K562 (cell line): ENCODE results near the gene SRPRA. TPM values are rescaled to one million over a fixed set of nuclear protein-coding genes. Genes with fewer than 3 reads are reported as not detected.

Experiments
- FOS ChIP-seq: IDR thresholded peaks from 3 replicates; pipeline ENCODE4 v1.6.1; 2011; ENCODE audit not compliant: insufficient read length; ENCODE audit errors: extremely low read depth
- HMG20B ChIP-seq: fragments of 250-450 bp; sonication (Bioruptor Pico); IDR thresholded peaks from 2 replicates; pipeline ENCODE4 v1.5.0; 2021; ENCODE audit warnings: mild to moderate bottlenecking
- POLR3A ChIP-seq: IDR thresholded peaks from 2 replicates; pipeline ENCODE4 v1.6.1; 2011; ENCODE audit warnings: borderline replicate concordance, mild to moderate bottlenecking, moderate library complexity; ENCODE audit not compliant: insufficient read length, insufficient read depth; ENCODE audit errors: extremely low read depth
- polyA plus RNA-seq, 8 experiments: library from polyadenylated mRNA; depleted of rRNA in 4 of 8; stranded (reverse) in 5 of 8; unstranded in 3 of 8; fragments of >200 nt; fragmentation: Nextera tagmentation in 2 of 8; fragmentation: Illumina TruSeq in 1 of 8; extraction: Ambion mirVana in 2 of 8; extraction: Trizol in 1 of 8; gene quantifications; 2 replicates each; pipeline versions ENCODE4 v1.2.1 to v1.2.3, GENCODE V29; 2011 to 2014; ENCODE audit warnings: inconsistent platforms in 1 of 8, missing spikeins in 1 of 8
- total RNA-seq, 7 experiments: library from RNA; depleted of rRNA in 6 of 7; stranded (reverse); fragments of >200 nt in 6 of 7; fragmentation: Illumina TruSeq in 2 of 7; extraction: Trizol in 2 of 7; gene quantifications; 2 replicates each; pipeline versions ENCODE4 v1.2.1 to v1.2.3, GENCODE V29; 2011 to 2021; ENCODE audit warnings: low replicate concordance in 1 of 7
- TF ChIP-seq, protein P1 (sequence below), 2 experiments: fragments of 450-650 bp; formaldehyde crosslinking in 1 of 2; IDR thresholded peaks; 2 replicates each; pipeline versions ENCODE4 v1.4.0 to v1.6.1; 2014 to 2020; ENCODE audit warnings: mild to moderate bottlenecking in 2 of 2, borderline replicate concordance in 1 of 2, low read depth in 1 of 2
- TF ChIP-seq, protein P2 (sequence below): fragments of 250-450 bp; sonication (Bioruptor Pico); IDR thresholded peaks from 2 replicates; pipeline ENCODE4 v1.8.0; 2022; ENCODE audit warnings: inconsistent platforms
- TF ChIP-seq, protein P3 (sequence below): fragments of 250-450 bp; sonication (Bioruptor Pico); IDR thresholded peaks from 2 replicates; pipeline ENCODE4 v1.5.0; 2020; ENCODE audit warnings: mild to moderate bottlenecking
- TF ChIP-seq, protein P4 (sequence below): IDR thresholded peaks from 2 replicates; pipeline ENCODE4 v1.6.1; 2016; ENCODE audit warnings: missing genetic modification characterization, missing compliant biosample characterization
- TF ChIP-seq, protein P5 (sequence below): fragments of 250-450 bp; sonication (Bioruptor Pico); IDR thresholded peaks from 2 replicates; pipeline ENCODE4 v1.4.0; 2020
- TF ChIP-seq, protein P6 (sequence below), 2 experiments: fragments of 450-650 bp in 1 of 2; sonication (generic) in 1 of 2; formaldehyde crosslinking in 1 of 2; IDR thresholded peaks in 1 of 2; conservative IDR thresholded peaks in 1 of 2; 2 replicates each; pipeline versions ENCODE4 v1.6.1 to v1.8.1; 2016 to 2023; ENCODE audit warnings: mild to moderate bottlenecking in 2 of 2, moderate library complexity in 2 of 2, inconsistent platforms in 1 of 2, missing genetic modification reagents in 1 of 2

Gene SRPRA
- total and polyA plus RNA-seq, 9 of the 15 experiments (the other 6 are each of a cell fraction or from before 2014, with no cell fraction given): 33.5 to 124 (median 80.0) TPM

DNA sequence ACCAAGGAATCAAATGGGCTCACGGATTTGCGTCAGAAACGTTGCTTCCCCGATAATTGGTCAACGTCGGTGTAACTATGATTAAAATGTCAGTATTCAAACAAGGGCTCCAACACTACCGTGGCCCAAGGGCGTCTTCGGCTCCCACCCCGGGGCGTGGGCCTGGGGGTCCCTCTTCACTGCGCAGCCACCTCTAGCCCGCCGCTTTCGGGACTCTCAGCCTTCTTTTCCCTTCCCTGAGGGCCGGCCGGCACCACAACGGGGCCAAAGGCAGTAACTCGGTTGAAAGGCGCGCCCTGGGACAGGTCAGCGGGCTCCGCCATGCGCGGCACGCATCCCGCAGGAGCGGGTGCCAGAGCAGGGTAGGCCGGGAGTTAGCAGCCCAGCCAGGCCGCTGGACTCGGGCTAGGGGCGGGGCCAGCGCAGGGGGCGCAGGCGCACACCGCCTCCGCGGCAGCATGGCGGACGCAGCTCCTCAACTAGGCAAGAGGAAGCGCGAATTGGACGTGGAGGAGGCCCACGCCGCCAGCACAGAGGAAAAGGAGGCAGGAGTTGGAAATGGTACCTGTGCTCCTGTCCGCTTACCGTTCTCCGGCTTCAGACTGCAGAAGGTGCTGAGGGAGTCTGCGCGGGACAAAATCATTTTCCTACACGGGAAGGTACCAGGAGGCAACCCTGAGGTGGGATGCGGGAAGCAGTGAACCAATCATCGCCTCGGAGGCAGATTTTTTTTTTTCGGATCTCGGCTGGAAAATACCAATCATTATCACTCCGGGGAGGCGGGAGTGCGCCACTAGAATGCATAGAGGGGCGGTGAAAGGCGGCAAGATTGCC is 35.1 kb upstream of the SRPRA start, which contains the start of gene DCPS (continued):
- TF ChIP-seq, protein P1, sequence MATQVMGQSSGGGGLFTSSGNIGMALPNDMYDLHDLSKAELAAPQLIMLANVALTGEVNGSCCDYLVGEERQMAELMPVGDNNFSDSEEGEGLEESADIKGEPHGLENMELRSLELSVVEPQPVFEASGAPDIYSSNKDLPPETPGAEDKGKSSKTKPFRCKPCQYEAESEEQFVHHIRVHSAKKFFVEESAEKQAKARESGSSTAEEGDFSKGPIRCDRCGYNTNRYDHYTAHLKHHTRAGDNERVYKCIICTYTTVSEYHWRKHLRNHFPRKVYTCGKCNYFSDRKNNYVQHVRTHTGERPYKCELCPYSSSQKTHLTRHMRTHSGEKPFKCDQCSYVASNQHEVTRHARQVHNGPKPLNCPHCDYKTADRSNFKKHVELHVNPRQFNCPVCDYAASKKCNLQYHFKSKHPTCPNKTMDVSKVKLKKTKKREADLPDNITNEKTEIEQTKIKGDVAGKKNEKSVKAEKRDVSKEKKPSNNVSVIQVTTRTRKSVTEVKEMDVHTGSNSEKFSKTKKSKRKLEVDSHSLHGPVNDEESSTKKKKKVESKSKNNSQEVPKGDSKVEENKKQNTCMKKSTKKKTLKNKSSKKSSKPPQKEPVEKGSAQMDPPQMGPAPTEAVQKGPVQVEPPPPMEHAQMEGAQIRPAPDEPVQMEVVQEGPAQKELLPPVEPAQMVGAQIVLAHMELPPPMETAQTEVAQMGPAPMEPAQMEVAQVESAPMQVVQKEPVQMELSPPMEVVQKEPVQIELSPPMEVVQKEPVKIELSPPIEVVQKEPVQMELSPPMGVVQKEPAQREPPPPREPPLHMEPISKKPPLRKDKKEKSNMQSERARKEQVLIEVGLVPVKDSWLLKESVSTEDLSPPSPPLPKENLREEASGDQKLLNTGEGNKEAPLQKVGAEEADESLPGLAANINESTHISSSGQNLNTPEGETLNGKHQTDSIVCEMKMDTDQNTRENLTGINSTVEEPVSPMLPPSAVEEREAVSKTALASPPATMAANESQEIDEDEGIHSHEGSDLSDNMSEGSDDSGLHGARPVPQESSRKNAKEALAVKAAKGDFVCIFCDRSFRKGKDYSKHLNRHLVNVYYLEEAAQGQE (IDR thresholded peaks at IDR 0.05; ENCODE audit: borderline replicate concordance): no peak
- TF ChIP-seq, protein P1 (CRISPR knock-in tag; IDR thresholded peaks at IDR 0.05; ENCODE audit: low read depth): peak; percentile 62
- TF ChIP-seq, protein P2, sequence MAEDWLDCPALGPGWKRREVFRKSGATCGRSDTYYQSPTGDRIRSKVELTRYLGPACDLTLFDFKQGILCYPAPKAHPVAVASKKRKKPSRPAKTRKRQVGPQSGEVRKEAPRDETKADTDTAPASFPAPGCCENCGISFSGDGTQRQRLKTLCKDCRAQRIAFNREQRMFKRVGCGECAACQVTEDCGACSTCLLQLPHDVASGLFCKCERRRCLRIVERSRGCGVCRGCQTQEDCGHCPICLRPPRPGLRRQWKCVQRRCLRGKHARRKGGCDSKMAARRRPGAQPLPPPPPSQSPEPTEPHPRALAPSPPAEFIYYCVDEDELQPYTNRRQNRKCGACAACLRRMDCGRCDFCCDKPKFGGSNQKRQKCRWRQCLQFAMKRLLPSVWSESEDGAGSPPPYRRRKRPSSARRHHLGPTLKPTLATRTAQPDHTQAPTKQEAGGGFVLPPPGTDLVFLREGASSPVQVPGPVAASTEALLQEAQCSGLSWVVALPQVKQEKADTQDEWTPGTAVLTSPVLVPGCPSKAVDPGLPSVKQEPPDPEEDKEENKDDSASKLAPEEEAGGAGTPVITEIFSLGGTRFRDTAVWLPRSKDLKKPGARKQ (CRISPR knock-in tag): no peak
- TF ChIP-seq, protein P3, sequence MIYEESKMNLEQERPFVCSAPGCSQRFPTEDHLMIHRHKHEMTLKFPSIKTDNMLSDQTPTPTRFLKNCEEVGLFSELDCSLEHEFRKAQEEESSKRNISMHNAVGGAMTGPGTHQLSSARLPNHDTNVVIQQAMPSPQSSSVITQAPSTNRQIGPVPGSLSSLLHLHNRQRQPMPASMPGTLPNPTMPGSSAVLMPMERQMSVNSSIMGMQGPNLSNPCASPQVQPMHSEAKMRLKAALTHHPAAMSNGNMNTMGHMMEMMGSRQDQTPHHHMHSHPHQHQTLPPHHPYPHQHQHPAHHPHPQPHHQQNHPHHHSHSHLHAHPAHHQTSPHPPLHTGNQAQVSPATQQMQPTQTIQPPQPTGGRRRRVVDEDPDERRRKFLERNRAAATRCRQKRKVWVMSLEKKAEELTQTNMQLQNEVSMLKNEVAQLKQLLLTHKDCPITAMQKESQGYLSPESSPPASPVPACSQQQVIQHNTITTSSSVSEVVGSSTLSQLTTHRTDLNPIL (CRISPR knock-in tag): no peak
- TF ChIP-seq, protein P4, sequence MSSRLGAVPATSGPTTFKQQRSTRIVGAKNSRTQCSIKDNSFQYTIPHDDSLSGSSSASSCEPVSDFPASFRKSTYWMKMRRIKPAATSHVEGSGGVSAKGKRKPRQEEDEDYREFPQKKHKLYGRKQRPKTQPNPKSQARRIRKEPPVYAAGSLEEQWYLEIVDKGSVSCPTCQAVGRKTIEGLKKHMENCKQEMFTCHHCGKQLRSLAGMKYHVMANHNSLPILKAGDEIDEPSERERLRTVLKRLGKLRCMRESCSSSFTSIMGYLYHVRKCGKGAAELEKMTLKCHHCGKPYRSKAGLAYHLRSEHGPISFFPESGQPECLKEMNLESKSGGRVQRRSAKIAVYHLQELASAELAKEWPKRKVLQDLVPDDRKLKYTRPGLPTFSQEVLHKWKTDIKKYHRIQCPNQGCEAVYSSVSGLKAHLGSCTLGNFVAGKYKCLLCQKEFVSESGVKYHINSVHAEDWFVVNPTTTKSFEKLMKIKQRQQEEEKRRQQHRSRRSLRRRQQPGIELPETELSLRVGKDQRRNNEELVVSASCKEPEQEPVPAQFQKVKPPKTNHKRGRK (tag): no peak
- TF ChIP-seq, protein P5, sequence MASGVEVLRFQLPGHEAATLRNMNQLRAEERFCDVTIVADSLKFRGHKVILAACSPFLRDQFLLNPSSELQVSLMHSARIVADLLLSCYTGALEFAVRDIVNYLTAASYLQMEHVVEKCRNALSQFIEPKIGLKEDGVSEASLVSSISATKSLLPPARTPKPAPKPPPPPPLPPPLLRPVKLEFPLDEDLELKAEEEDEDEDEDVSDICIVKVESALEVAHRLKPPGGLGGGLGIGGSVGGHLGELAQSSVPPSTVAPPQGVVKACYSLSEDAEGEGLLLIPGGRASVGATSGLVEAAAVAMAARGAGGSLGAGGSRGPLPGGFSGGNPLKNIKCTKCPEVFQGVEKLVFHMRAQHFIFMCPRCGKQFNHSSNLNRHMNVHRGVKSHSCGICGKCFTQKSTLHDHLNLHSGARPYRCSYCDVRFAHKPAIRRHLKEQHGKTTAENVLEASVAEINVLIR (CRISPR knock-in tag): no peak
- TF ChIP-seq HMG20B (CRISPR knock-in tag) (no peak), POLR3A (no peak), FOS (no peak)
- TF ChIP-seq, protein P6, sequence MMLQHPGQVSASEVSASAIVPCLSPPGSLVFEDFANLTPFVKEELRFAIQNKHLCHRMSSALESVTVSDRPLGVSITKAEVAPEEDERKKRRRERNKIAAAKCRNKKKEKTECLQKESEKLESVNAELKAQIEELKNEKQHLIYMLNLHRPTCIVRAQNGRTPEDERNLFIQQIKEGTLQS (IDR thresholded peaks at IDR 0.05): no peak
- TF ChIP-seq, protein P6 (CRISPR knock-in tag; conservative IDR thresholded peaks at IDR 0.05): no peak
